A673 (cell line): ENCODE data around the gene VPS13C. TPM values are rescaled to one million over a fixed set of nuclear protein-coding genes. Genes with fewer than 3 reads are reported as not detected.

ENCODE experiments used
- BruUV-seq: library from RNA; stranded (reverse); fragments of 400-500 nt; replicated peaks from 2 replicates; lab custom pipeline; 2021; lab: Mats Ljungman, UMichigan
- CTCF ChIA-PET: fragments of 300-600 bp; sonication (Branson Sonifier 250); formaldehyde crosslinking; loops from one replicate; lab custom pipeline; 2022; ENCODE audit warnings: antibody characterized with exemption; lab: Charles Lee
- POLR2A ChIA-PET: fragments of 300-600 bp; sonication (Branson Sonifier 250); formaldehyde crosslinking; loops from one replicate; lab custom pipeline; 2022; ENCODE audit warnings: antibody characterized with exemption; ENCODE audit not compliant: low non-redundant PET; lab: Charles Lee
- DNase-seq: peaks from one replicate; pipeline ENCODE4 v3.0.0-alpha.2; 2015; ENCODE audit warnings: low spot score
- H3K27ac ChIP-seq: fragments of 200-600 bp; sonication (generic); 2 replicates; pipeline ENCODE4 v1.5.1; 2016; ENCODE audit warnings: mixed run types, low read depth, mild to moderate bottlenecking, mixed read lengths, antibody characterized with exemption, low read length; ENCODE audit not compliant: poor library complexity, severe bottlenecking
- H3K27me3 ChIP-seq: fragments of 200-600 bp; sonication (generic); replicated peaks from 2 replicates; pipeline ENCODE4 v1.6.1; 2017; ENCODE audit warnings: mixed run types, low read depth, mild to moderate bottlenecking, mixed read lengths, antibody characterized with exemption, low read length; ENCODE audit not compliant: insufficient read depth, poor library complexity
- H3K36me3 ChIP-seq: fragments of 200-600 bp; sonication (generic); 2 replicates; pipeline ENCODE4 v1.6.1; 2016; ENCODE audit warnings: mixed run types, mild to moderate bottlenecking, mixed read lengths, antibody characterized with exemption, low read length; ENCODE audit not compliant: insufficient read depth, poor library complexity, severe bottlenecking
- H3K4me1 ChIP-seq: fragments of 200-600 bp; sonication (generic); 2 replicates; pipeline ENCODE4 v1.6.1; 2017; ENCODE audit warnings: mixed run types, mild to moderate bottlenecking, mixed read lengths, antibody characterized with exemption, low read length; ENCODE audit not compliant: insufficient read depth, poor library complexity, severe bottlenecking
- H3K4me3 ChIP-seq: fragments of 200-600 bp; sonication (generic); 2 replicates; pipeline ENCODE4 v1.5.1; 2016; ENCODE audit warnings: low read depth, mixed run types, mild to moderate bottlenecking, mixed read lengths, low read length; ENCODE audit not compliant: poor library complexity, severe bottlenecking
- H3K9me3 ChIP-seq: fragments of 200-600 bp; sonication (generic); 2 replicates; pipeline ENCODE4 v1.6.1; 2016; ENCODE audit warnings: mixed run types, low read depth, mild to moderate bottlenecking, mixed read lengths, antibody characterized with exemption, low read length; ENCODE audit not compliant: poor library complexity, severe bottlenecking
- EZH2 ChIP-seq: fragments of 200-600 bp; sonication (generic); IDR thresholded peaks from 2 replicates; pipeline ENCODE4 v1.6.1; 2017; ENCODE audit warnings: borderline replicate concordance, low read depth, mild to moderate bottlenecking, mixed read lengths, antibody characterized with exemption, low read length; ENCODE audit not compliant: poor library complexity, severe bottlenecking
- intact Hi-C: fragments of 100-400 bp; cut with micrococcal nuclease; formaldehyde crosslinking; loops from one replicate; pipeline ENCODE4 v1.10.0; 2022; ENCODE audit not compliant: unreplicated experiment
- total RNA-seq: library from RNA; stranded (reverse); gene quantifications from 2 replicates; pipeline ENCODE4 v1.2.3, GENCODE V29; 2021
- TF ChIP-seq, protein P1 (sequence below): fragments of 300-800, 200-600 bp; sonication (generic); conservative IDR thresholded peaks from 2 replicates; pipeline ENCODE4 v1.5.1; 2017; ENCODE audit warnings: low read depth, mild to moderate bottlenecking, antibody characterized with exemption, low read length, moderate library complexity, mixed read lengths

VPS13C gene
- total RNA-seq, 1 experiment from 2014 or later = 31.0 TPM

DNA sequence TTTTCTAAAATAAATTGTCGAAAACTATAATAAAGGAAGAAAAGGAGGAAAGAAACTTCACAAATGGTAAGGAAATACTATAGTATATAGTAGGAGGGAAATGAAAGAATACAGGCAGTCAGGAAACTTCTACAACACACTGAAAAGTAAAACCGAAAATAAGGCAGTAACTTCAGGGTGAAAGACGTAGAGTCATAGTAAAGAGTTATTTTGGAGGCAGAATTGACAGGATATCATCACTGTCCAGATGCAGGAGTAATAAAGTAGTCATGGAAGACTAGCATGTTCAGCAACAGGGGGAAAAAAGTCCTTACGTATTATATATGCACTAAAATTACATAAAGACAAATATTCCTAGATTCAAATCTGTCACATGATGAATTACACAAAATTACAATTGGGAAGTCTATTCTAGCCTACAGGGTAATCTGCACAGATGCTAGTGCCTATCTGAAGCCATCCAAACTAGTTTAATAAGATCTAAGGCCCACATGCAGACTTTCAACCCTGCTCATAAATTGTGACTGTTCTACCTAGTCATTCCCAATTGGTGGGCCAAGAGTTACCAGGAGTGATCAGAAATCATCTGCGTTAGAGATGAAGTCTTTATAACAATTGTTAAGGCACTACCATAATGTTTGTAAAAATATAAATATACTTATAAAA, 14.0 kb downstream of the VPS13C start:
- no peak for DNase-seq
- H3K27ac ChIP-seq = no peak overlapping the region
- intact Hi-C loops = no loop called here
- no peaks in the 10 kb centered on the region for H3K36me3 ChIP-seq
- no TSS peak for BruUV-seq
- H3K4me3 ChIP-seq = no peak overlapping the region
- no peaks in the 10 kb centered on the region for H3K9me3 ChIP-seq
- H3K27me3 ChIP-seq = no peaks in the 10 kb centered on the region
- ChIA-PET POLR2A (no interaction called here), CTCF (no interaction called here)
- TF ChIP-seq EZH2 = no peak
- TF ChIP-seq, protein P1, sequence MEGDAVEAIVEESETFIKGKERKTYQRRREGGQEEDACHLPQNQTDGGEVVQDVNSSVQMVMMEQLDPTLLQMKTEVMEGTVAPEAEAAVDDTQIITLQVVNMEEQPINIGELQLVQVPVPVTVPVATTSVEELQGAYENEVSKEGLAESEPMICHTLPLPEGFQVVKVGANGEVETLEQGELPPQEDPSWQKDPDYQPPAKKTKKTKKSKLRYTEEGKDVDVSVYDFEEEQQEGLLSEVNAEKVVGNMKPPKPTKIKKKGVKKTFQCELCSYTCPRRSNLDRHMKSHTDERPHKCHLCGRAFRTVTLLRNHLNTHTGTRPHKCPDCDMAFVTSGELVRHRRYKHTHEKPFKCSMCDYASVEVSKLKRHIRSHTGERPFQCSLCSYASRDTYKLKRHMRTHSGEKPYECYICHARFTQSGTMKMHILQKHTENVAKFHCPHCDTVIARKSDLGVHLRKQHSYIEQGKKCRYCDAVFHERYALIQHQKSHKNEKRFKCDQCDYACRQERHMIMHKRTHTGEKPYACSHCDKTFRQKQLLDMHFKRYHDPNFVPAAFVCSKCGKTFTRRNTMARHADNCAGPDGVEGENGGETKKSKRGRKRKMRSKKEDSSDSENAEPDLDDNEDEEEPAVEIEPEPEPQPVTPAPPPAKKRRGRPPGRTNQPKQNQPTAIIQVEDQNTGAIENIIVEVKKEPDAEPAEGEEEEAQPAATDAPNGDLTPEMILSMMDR = no peak
- no peaks in the 10 kb centered on the region for H3K4me1 ChIP-seq

DNA sequence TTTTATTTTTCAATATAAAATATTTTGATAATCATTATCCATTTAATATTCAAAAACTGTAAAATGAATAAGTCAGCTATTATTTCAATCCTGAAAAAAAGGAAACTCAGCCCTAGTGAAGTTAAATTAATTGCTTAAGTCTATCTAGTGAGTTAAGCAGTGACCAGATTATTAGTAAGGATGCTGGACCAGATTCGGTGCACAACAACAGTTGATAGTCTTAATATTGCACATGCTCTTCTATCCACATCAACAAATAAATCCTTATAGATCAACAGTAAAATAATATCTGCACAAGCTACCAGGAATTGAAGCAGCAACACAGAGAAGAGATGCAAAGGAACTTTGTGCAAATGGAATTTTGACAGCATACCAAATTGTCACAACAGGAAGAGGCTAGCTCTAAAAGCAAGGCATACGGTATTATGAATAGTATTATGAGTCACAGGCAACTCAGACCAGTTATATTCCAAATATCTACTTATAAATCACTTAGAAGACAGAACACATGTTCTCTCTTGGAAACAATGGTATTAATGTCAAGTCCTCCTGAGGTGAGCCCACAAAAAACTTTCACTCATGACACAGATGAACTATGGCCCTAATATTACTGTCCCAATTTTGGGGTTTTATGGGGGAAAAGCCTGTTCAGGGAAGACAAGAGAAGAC, 24.9 kb downstream of the VPS13C start:
- Histone ChIP-seq H3K9me3 (no peaks in the 10 kb centered on the region), H3K27ac (no peak overlapping the region), H3K4me3 (no peak overlapping the region), H3K4me1 (peaks cover 10% of the 10 kb centered on the region), H3K27me3 (no peaks in the 10 kb centered on the region), H3K36me3 (no peaks in the 10 kb centered on the region)
- POLR2A ChIA-PET = no interaction called here
- intact Hi-C loops = no loop called here
- BruUV-seq = no TSS peak
- CTCF ChIA-PET = no interaction called here
- peak; percentile 47 for DNase-seq
- TF ChIP-seq, protein P1 = no peak
- TF ChIP-seq EZH2 = no peak

DNA sequence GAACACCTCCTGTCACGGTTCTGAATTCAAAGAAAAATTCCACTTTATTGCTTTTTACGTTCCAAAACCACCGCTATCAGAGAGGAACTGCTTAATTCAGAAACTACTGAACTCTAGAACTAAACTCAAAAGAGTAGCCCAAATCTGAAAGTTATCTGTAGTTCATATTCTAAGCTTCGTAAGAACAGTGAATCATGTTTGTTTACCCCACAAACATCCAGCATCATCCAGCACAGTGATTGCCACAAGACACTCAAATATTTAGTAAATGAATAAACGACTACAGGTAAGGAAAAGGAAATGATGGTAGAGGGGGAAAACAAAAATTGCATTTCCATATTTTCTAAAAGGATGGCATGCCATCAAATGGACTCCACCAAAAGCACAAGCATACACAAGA, 32.3 kb downstream of the VPS13C start:
- Histone ChIP-seq H3K4me3 (no peak overlapping the region), H3K27me3 (no peaks in the 10 kb centered on the region), H3K4me1 (peaks cover 6% of the 10 kb centered on the region), H3K27ac (no peak overlapping the region), H3K36me3 (no peaks in the 10 kb centered on the region), H3K9me3 (no peaks in the 10 kb centered on the region)
- no TSS peak for BruUV-seq
- no peak for TF ChIP-seq EZH2
- TF ChIP-seq, protein P1 = no peak
- intact Hi-C loops = no loop called here
- ChIA-PET CTCF (no interaction called here), POLR2A (no interaction called here)
- DNase-seq = no peak
